Measurements from ENCODE around the gene PIF1.
A peak's percentile ranks its signal among the peaks of the same experiment; 100 is the strongest.
"Not testable (repeated sequence)": the region's sequence is repeated elsewhere in the genome, so short reads cannot be mapped to it uniquely, and the experiment has no call there.

Gene PIF1

DNA sequence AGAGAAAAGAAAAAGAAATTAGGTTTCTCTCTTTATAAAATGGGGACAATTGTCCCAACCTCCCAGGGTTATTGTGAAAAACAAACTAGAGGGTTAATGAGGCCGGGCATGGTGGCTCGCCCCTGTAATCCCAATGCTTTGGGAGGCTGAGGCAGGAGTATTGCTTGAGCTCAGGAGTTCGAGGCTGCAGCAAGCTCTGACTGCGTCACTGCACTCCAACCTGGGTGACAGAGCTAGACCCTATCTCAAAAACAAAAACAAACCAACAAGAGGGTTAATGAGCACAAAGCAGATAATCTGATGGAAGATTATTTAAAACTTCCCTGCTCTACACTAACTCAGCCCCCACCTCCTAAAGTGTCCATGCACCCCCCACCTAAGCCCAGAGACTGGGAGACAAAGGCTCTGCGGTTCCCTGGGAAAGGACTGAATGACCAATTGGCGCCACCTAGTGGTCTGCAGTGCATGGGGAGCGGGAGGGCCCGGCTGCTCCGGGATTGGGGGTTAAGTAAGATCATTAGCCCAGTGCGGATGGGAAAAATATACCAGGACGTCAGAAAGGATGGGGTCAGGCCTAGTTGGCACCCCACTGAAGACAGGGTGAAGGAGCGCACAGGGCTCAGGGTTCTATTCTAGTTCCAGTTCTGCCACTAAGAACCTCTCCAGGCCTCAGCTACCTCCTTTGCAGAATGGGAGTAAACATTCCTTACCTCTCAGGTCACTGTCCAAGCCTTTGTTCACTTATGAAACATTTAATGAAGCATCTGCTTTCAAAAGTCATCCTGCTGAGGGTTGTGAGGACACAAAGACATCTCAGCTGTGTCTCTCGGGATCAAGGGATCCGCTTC, 15.6 kb downstream of the PIF1 start:
- DNase-seq (ENCODE audit: low spot score), result peak; percentile 82

DNA sequence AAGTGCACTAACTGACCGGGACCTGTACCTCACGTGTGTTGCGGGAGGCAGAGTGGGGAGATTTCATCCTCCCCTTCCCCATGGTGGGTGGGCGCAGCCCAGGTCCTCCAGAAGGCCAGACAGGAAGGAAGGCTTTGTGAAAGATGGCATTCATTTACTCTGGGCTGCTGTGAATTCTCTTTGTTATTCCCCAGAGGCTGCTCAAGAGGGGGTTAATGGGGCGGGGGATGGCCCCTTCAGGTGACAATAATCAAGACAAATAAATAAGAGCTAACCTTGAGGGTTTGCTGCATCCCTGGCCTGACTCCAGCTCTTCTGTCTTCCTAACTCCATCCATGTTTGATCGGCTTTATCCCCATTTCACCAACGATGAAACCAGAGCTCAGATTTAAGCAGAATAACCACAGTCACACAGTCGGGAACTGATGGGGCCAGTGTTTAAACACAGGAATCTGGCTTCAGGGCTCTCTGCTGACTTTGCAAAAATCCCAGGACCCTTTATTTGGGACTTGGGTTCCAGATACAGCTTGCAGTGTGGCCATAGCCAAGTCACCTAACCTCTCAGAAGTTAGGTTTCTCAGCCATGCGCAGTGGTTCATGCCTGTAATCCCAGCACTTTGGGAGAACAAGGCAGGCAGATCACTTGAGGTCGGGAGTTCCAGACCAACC, 16.5 kb downstream of the PIF1 start:
- DNase-seq (ENCODE audit: low spot score), result no peak

DNA sequence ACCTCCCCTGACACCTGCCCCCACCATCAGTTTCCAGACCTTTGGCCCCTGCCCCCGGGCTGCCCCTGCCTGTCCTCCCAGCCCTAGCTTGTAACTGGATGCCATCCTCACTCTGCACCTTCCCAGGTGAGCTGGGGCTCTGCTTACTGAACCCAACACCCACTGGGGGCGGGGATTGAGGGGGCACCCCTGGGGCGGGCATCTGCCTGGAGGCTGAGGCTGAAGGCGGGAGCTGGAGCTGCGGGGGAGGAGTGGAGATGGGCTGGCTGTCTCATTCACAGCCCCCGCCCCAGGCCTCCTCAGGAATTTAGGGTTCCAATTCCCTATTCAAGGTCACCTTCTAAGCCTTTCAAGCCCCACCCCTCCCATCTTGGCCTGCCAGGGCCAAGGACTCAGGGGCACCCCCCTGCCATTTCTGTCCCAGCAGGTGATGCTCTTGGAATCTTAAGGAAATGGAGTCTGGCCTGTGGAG, 17.7 kb downstream of the PIF1 start:
- DNase-seq (ENCODE audit: low spot score), result no peak

DNA sequence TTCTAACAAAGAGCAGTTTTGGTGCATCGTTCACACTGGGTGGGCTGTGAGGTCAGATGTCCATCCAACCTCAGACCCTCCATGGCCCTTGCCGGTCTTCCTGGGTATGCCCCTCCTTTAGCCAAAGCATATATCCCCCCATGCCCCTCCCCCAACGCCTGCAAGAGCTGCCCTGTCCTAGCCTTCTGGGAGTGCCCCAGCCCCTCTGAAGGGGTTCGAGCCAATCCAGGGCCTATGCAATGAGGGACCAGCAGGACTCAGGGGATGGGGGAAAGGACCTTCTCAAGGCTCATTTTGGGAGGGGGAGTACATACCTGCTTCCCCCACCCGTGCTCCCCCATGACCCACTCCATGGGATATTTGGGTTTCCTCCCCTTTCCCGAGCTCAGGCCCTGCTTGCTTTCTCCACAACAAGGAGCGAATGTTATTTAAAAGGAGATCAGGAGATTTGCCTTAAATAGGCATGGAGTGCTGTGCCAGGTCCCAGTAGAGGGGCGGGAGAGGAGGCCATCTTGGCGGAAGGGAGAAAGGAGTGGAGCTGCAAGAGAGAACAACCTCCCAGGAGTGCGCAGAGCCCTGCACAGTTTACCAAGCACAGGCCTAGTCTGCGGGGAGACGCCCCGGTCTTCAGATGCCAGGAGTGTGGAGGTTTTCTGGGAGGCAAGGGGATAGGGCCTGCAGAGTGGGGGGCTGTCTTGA, 18.2 kb downstream of the PIF1 start:
- DNase-seq (ENCODE audit: low spot score), result no peak

DNA sequence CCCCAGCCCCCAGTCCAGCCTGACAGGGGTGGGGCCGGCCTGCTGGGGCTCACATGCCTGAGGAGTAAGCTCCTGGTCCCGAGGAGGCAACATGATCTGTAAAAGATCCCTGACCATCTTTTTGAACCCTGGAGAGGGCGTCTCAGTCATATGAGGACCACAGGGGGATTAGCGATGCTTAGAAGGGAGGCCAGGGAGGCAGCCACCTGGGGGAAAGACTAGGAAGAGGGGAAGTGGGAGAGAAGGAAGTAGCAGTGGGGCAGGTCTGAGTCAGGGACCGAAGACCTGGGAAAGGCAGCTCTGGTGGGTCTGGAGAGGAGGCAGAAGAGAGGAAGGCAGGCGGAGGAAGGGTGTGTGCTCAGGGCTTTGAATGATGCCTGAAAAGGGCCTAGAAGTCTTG, 18.9 kb downstream of the PIF1 start:
- no peak for DNase-seq (ENCODE audit: low spot score)

DNA sequence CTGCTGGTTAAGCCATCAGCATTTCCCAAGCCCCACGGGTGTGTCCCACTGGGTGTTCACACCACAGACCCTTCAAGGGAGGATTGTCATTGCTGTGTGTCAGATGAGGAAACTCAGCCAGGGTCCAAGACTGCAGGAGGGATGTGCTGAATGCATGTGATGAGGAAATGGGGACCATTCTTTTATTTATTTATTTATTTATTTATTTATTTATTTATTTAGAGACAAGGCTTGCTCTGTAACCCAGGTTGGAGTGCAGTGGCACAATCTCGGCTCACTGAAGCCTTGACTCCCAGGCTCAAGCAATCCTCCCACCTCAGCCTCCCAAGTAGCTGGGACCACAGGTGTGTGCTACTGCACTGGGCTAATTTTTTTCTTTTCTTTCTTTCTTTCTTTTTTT, 20.8 kb downstream of the PIF1 start:
- DNase-seq (ENCODE audit: low spot score), result no peak

DNA sequence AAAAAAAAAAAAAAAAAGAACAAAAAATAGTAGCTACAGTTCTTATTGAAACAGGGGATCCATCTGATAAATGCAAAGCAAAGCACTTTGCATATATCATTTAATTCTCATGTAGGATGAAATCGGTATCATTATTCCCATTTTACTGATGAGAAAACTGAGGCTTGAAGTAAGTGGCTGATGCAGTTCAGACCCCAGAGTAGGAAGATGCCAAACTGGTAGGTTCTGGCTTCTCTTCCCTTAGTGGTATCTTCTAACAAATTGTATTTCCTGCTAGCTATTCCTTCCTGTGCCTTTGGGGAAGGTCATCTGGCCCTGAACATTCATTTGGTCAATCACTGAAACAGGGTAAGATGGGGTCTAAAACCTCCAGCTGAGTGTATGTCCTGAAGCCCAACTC, 21.9 kb downstream of the PIF1 start:
- no peak for DNase-seq (ENCODE audit: low spot score)

DNA sequence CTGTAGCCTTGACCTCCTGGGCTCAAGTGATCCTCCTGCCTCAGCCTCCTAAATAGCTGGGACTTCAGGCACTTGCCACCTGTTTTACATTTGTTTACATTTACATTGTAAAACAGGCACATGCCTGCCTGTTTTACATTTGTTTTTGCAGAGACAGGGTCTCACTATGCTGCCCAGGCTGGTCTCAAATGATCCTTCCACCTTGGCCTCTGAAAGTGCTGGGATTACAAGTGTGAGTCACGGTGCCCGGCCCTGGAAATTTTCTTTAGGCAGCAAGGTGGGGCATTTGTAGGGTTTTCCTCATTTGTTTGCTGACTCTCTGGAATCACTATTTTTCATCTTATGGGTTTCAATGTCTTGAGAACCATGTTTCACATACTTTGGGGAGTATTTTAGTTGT, 25.0 kb downstream of the PIF1 start:
- no peak for DNase-seq (ENCODE audit: low spot score)

DNA sequence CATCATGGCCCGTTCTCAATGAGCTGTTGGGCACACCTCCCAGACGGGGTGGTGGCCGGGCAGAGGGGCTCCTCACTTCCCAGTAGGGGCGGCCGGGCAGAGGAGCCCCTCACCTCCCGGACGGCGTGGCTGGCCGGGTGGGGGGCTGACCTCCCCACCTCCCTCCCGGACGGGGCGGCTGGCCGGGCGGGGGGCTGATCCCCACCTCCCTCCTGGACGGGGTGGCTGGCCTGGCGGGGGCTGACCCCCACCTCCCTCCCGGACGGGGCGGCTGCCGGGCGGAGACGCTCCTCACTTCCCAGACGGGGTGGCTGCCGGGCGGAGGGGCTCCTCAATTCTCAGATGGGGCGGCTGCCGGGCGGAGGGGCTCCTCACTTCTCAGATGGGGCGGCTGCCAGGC, 26.5 kb downstream of the PIF1 start:
- DNase-seq (ENCODE audit: low spot score), result not testable (repeated sequence)

DNA sequence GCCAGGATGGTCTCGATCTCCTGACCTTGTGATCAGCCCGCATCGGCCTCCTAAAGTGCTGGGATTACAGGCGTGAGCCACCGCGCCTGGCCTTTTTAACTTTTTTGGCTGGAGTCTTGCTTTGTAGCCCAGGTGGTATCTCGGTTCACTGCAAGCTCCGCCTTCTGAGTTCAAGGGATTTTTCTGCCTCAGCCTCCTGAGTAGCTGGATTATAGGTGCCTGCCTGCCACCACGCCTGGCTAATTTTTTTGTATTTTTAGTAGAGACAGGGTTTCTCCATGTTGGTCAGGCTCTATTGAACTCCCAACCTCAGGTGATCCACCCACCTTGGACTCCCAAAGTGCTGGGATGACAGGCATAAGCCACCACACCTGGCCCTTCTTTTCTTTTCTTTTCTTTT, 29.5 kb downstream of the PIF1 start:
- not testable (repeated sequence) for DNase-seq (ENCODE audit: low spot score)

DNA sequence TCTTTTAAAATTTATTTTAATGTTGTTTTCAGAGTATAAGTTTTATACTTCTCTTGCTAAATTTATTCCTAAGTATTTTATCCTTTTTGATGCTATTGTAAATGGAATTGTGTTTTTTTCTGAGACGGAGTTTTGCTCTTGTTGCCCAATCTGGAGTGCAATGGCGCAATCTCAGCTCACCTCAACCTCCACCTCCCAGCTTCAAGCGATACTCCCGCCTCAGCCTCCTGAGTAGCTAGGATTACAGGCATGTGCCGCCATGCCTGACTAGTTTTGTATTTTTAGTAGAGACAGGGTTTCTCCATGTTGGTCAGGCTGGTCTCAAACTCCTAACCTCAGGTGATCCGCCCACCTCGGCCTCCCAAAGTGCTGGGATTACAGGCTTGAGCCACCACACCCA, 30.1 kb downstream of the PIF1 start:
- DNase-seq (ENCODE audit: low spot score), result not testable (repeated sequence)

DNA sequence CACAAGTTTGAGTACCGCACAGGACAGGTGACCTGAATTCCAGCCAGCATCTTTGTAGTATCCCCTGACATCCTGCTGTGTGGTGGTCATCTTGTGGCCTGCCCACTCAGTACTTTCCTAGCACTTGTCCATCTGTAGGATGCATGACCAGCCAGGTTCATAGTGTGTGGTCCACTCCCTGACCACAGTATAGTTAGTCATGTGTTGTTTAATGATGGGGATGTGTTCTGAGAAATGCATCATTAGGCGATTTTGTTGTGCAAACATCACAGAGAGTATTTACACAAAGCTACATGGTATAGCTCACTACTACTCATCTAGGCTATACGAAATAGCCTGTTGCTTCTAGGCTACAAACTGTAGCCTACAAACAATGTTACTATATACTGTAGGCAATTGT, 33.2 kb downstream of the PIF1 start:
- no peak for DNase-seq (ENCODE audit: low spot score)

DNA sequence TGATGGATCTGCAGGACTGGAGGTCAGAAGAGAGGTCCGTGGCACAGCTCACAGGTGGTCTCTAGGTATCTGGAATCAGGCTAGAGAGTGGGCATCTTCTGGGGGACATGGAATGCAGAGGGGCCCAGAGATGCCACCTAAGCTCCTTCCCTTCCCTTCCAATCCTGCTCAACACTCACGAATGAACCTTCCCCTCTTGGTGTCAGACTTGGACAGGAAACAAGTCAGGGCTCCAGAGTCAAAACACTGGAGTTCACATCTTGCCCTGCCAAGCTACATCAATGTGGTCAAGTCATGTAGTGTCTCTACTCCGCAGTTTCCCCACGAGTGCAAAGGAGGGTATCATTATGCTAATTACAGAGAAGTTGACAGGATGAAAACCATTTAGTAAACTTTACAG, 34.0 kb downstream of the PIF1 start:
- no peak for DNase-seq (ENCODE audit: low spot score)

DNA sequence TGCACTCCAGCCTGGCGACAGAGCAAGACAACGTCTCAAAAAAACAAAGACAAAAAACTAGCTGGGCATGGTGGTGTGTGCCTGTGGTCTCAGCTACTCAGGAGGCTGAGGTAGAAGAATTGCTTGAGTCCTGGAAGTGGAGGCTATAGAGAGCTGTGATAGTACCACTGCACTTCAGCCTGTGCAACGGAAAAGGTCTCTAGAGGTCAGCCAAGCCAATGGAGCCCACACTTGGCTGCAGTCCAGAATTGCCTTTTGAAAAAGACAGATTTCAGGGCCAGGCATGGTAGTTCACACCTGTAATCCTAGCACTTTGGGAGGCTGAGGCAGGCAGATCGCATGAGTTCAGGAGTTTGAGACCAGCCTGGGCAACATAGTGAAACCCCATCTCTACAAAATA, 41.7 kb downstream of the PIF1 start:
- no peak for DNase-seq (ENCODE audit: low spot score)

DNA sequence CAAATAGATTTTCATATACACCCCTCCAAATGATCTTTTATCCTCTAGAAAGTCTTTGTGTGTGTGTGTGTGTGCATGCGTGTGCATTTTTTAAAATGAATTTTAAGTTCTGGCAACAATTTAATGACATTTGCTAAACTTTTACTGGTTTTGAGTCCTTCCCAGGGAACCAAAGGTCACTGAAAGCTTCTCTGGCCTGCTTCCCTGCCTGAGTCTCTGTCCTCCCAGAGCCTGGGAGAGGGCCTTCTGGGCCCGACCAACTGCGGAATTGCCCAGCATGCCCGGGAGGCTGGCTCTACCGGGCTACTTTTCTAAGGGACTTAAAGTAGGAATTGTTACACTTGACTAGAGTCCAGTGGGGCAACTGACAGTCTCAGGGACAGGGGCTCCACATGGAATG, 42.7 kb downstream of the PIF1 start:
- DNase-seq (ENCODE audit: low spot score), result no peak

DNA sequence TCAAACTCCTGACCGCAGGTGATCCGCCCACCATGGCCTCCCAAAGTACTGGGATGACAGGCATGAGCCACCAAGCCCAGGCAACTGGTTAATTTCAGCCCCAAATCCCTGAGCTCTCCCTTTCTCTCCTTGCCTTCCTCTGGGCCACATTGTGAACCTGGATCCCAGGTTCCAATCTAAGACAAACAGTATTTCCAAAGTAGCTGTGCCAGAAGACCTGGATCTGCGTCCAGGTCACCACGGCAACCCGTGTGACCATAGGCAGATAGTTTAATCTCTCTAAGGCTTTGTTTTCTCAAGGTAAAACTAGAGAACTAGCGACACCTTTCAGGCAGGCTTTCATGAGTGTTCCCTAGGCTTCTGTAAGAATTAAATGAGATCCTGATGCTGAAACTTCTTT, 44.1 kb downstream of the PIF1 start:
- no peak for DNase-seq (ENCODE audit: low spot score)

DNA sequence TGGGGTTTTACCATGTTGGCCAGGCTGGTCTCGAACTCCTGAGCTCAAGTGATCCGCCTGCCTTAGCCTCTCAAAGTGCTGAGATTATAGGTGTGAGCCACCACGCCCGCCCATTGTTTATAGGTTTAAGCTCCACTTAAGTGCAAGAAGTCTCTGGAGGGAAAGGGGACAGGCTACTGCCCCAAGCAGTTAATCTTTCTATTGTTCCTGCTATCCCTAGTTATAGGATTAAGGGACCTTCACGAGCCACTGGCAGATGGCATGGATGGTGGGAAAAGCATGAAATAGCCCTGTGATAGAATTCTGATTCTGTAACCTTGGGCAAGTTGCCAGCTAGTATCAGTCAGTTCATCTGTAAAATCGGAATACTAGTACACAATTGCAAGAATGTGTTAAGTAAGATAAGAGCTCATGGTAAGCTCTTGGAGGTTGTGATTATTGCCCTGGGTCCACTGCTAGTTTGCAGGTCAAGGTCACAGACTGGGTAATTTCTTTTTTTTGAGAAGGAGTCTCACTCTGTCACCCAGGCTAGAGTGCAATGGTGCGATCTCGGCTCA, 44.8 kb downstream of the PIF1 start:
- DNase-seq (ENCODE audit: low spot score), result no peak

DNA sequence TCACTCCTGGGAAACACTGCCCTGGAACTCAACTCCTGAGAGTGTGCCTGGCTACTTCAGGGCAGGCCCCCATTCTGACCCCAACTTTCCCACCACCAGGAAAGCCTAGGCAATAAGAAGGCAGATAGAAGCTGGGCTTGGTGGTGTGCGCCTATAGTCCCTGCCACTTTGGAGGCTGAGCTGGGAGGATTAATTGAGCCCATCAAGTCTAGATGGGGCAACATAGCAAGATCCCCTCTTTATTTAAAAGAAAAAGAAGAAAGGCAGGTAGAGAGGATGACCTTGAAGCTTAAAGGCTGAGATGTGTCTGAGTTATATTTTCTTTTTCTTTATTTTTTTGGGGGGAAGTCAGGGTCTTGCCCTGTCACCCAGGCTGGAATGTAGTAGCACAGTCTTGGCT, 45.8 kb downstream of the PIF1 start:
- DNase-seq (ENCODE audit: low spot score), result no peak

DNA sequence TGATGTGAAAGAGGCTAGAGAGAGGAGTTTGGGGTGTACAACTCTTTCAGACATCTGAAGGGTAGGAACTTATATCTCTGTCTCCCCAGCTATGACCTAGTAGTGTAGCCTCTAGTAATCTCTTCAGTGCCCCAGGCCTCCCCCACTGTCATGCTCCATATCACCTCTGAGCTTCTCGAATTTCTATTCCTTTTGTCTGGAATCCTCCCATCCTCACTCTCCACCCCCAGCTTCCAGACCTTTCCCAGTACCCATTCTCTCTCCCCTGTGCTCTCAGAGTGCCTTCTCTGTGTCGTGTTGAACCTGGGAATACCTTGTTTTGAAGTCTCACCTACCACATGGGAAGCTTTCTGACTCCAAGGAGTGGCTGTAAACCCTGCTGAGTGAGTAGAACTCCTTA, 46.4 kb downstream of the PIF1 start:
- DNase-seq (ENCODE audit: low spot score), result no peak

DNA sequence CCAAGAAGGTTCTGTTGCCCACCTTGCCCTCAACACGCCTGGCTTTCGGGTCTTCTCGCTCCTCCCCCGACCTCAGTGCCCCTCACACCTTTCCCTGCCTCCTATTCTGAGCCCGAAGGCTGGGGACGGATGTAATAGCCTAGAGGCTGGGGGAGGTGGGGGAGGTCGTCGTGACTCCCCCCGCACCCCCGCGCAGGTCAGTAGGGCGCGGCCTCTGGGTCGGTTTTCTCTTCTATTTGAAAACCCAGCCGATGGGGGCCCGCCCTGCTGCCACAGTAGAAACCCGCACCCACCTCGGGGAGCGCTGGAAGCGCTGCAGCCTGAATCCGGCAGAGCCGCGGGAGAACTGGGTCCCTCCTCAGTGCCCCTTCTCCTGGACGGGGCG, 49.1 kb downstream of the PIF1 start:
- DNase-seq (ENCODE audit: low spot score), result no peak

DNA sequence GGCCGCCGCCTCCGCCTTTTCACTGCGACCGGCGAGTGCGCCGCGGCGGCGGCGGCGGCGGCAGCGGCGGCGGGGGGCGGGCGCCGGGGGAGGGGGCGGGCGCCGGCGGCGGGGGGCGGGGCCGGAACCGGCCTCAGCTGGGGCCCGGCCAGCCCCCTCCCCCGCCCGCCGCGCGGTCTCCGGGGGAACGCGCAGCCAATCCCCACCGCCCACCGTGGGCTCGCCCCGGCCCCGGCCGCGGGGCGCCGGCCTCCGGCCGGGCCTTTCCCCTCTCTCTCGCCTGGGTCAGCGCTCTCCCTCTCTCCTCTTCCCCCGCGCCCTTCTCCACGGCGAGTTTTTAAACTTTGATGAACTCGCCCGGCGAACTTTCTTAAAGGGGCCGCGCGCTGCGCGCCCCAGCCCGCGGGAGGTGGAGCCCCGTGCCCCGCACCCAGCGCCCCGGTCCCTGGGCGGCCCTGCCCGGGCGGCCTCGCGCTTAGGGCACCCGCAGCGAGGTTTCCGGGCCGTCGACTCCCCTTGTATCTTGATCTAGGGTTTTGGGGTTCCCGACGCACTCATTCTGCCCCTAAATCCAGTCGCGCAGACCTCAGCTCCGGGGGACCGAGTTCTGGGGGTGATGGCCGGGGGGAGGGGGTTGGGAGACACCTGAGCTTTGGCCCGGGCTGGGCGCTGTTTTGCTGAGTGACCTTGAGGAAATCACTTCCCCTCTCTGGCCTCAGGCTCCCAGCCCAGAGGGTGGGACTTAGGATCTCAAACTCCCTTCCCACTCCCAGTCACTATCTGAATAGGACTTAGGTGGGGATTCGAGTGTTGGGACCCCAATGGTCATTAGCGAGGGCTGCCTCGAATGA, 49.7 kb downstream of the PIF1 start, which contains the start of gene RBPMS2:
Gene RBPMS2, minus strand, starts transcription at position 39 of the 851 bp plus-strand sequence. CDS start 270 bp downstream, outside the sequence.
- no peak for DNase-seq (ENCODE audit: low spot score)

All from SK-N-DZ (cell line).